ENCODE results near the gene FAM89B.

The FAM89B gene

DNA sequence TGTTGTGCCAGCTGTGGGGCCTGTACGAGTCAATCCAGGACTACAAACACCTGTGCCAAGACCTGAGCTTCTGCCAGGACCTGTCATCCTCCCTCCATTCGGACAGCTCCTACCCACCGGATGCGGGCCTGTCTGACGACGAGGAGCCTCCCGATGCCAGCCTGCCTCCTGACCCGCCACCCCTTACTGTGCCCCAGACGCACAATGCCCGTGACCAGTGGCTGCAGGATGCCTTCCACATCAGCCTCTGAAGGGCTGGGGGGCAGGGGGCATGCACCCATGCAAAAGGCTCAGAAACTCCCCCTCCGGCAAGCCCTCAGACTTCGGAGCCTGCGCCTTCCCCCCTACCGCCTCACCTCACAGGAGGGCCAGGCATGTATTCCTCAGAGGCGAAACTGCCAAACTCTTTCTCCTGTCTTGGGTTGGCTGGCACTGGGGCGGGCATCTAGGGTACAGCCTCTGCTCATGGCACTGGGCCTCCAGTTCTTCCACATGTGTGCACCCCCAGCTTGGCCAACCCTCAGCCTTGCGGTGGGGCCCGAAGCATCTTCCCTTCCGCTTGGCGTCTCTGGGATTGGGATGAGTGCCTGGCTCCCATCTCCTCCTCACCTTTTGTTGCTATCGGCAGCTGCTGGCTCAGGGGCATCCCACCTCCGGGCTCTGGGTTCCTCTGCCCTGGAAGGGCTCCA lies 1.2 kb downstream of the FAM89B start:
- no peak for DNase-seq (ENCODE audit: low spot score)

DNA sequence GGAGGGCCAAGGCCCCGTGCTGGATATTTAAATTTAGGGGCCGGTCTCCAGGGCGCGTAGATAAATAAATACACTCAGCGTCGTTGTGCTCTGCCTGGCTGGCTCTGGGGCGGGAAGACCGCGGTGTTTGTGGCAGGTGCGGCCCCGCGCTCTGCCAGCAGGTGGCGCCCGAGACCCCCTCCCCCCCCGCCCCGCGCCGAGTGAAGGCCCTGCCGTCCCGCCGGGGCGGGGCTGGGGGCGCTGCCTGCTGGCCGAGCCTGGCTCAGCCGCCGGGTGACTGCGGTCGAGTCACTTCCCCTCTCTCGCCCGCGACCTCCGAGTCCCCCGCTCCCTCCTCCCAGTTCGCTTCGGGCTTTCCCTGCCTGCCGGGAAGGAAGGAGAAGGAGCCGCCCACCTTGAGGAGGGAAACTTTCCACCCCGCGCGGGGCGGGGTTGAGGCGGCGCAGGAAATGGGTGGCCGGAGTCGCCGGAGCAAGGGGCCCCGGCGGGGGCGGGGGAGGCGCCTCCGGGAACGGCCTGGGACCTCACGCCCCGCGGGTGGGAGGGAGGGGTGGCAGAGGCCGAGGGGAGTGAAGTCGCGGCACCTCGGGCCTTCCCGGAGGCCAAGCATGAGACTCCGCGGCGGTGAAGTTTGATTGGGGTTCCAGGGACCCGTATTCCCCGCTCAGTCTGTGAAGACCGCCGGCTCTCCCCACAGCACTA lies 1.9 kb downstream of the FAM89B start:
- peak; percentile 72 for DNase-seq (ENCODE audit: low spot score)

DNA sequence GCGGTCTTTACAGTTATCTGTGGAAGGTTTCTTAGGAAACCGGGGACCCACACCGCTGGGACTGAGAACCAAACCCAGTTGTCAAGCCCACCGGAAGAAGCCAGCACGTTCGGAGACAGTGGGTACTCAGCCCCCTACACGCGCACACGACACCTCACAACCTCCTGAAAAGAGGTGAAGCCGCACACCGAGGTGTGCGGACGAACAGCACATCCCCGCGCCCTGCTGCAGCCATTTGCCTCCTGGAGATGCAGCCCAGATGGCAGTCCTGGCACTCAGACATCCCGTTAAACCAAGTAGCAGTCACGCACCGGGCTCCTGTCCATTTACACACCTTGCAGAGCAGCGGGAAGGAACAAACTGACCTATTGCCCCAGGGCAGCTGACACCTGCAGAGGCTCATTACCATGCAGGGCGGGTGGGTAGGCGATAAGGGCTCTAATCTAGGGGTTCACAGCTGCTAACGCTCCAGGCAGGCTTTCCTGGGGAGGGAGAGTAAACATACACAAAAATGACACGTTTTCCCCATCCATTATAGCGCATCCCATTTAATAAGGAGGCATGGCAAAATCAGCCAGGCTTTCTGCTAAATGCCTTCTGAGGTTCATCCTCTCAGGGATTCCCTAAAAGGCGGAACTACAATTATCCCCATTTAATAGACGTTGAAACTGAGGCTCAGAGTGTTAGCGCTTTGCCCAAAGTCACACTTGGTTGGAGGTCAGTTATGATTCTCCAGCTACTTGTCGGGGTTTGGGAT lies 2.7 kb downstream of the FAM89B start:
- no peak for DNase-seq (ENCODE audit: low spot score)

DNA sequence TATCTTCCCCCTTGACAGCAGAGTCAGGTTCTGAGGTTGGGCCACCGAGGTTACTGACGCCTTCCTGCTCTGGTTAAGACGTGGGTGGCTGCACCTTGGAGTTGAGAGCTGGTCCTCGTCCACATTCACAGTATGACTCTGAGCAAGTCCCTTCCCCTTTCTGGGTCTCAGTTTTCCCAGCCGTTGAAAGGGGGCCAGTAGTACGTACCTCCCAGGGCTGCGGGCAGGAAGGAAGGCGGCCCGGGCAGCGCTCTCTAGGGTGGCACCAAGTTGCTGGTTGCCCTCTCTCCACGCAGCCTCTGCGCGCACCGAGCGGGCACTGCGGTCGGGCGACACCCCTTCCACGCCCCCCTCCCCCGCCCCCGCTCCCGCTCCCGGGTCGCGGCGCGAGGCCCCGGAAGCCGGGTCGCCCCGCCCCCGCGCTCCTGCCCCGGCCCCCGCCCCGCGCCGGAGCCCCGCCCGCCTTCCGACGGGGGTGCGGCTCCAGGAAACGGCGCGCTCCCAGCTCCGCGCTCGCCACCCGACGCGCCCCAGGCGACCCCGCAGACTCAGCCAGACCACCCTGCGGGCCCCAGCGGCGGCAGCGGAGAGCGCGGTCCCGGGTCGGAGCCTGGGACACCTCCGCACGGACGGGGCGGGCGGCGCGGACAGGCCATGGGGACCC lies 3.4 kb downstream of the FAM89B start, which contains the start of gene EHBP1L1:
Gene EHBP1L1, plus strand, starts transcription at position 486 of the 664 bp plus-strand sequence. CDS start 250 bp downstream, outside the sequence.
- no peak for DNase-seq (ENCODE audit: low spot score)

DNA sequence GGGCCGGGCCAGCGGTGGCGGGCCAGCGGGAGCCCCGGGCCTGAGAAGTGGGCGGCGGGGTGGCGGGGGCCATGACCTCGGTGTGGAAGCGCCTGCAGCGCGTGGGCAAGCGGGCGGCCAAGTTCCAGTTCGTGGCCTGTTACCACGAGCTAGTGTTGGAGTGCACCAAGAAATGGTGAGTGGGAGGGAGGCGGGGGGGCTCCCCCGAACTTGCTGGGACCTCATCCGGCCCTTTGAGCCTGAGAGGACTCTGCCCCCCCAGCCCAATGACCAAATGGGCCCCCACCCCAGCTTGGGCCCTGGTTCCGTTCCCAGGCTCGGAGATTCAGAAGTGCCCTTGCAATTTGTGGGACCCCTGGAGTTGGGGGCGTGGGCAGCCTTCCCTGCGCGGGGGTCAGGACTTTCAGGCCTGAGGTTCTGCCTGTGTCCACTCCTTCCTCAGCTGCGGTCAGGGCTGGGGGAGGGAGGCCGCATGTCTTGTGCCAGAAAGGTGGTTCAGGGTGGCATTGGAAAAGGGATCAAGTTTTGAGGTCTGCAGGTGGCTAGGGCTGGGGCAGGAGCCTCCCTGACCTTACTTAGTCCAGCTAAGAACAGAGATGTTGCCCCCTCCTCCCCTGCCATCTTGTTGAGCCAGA lies 4.0 kb downstream of the FAM89B start:
- DNase-seq (ENCODE audit: low spot score), result no peak

DNA sequence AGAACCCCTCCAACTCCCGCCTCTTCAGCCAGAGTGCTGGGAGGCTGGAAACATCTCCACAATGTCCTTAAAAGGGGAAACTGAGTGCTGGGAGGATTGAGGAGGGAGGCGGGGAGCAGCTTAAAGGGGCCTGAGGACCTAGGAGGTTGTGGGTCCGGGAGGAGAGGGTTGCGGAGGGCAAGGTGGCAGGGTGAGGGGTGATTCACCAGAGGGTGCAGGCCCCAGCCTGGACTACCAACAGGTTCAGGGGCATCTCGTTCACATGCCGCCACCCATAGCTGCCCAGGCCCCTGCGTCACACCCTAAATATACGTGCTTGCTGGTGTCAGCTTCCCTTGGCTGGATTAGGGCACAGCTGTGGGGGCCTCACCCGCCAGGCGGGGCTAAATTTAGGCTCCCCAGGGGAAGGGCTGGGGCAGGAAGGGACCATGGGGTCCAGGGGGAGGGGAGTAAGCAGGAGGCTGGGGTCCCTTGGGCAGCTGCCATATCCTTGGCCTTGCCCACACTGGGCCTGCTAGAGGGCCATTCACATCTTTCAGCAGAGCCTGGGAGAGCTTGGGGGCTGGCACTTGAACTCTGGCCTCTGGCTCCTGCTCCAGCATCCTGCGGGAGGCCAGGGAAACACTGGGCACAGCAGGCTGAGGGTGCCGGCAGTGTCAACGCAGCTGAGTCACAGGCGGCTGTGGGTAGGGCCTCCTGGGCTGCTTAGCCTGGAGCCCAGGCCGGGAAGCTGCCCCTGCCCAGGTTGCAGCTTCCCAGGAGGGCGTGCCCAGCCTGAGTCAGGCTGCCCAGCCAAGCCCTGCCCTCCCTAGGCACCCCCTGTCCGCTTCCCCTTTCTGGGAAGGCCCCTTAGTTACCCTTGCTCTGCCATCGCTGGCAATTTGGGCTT lies 4.8 kb downstream of the FAM89B start:
- no peak for DNase-seq (ENCODE audit: low spot score)

DNA sequence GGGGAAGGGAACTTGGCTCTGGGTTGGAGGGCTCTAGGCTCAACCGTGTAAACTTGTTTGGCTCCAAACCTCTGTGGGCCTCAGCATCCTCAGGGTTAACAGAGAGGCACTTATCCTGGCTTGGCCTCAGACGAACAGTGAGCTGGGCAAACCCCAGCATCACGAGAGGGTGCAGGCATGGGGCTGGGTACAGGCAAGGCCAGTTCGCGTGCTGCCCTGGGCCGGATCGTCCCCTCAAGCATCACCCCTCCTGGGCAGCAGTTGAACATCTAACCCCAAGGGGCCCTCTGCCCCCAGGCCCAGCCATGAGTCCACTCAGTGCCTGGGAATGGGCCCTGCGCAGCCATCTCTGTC lies 5.4 kb downstream of the FAM89B start:
- DNase-seq (ENCODE audit: low spot score), result no peak

DNA sequence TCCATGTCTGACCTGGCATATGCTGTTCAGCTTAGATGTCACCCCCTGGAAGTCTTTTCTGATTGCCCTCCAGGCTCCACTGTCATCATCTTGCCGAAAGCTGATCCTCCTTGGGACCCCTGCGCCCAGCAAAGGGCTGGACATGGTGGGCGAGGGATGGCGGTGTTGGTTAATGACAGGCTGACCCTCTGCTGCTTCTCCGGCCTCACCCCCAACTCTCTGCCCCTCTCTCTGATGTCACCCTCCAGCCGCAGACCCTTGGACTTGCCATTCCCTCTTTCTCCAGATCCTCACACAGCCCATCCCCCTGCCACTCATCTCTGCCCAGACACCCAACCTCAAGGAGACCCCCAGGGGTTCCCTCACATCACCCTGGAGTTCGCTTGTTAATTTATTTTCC lies 5.8 kb downstream of the FAM89B start:
- no peak for DNase-seq (ENCODE audit: low spot score)

DNA sequence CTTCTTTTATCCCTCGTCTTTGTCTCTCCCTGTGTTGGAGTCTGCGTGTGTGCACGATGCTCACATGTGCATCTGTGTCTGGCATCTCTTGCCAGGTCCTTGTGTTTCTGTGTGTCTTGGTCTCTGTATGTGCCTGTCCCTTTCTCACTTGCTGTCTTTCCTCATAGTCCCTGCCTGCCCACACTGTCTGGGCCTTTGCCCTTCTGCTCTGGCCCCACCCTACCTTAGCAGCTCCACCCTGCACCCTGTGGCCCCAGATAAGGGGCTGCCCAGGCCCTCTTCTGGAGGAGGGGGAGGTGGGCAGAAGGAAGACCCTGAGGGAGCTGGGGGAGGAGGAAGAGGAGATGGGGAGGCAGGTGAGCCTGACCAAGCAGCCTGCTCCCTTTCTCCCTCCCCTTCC lies 6.3 kb downstream of the FAM89B start:
- DNase-seq (ENCODE audit: low spot score), result no peak

DNA sequence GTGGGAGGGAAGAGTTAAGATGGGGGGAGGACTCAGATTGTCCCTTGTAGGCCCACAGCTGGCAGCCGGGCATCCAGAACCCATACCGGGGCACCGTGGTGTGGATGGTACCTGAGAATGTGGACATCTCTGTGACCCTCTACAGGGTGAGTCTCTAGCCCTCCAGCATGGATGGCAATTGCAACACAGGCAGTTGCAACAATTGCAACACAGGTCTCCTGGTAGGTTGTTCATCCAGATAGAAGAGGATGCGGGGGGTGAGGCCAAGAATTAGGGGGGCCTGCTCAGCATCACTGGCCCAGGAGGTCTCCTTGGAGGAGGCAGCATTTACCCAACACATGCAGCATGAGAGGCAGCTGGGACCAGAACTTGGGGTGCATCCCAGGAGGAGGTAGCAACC lies 7.0 kb downstream of the FAM89B start:
- no peak for DNase-seq (ENCODE audit: low spot score)

DNA sequence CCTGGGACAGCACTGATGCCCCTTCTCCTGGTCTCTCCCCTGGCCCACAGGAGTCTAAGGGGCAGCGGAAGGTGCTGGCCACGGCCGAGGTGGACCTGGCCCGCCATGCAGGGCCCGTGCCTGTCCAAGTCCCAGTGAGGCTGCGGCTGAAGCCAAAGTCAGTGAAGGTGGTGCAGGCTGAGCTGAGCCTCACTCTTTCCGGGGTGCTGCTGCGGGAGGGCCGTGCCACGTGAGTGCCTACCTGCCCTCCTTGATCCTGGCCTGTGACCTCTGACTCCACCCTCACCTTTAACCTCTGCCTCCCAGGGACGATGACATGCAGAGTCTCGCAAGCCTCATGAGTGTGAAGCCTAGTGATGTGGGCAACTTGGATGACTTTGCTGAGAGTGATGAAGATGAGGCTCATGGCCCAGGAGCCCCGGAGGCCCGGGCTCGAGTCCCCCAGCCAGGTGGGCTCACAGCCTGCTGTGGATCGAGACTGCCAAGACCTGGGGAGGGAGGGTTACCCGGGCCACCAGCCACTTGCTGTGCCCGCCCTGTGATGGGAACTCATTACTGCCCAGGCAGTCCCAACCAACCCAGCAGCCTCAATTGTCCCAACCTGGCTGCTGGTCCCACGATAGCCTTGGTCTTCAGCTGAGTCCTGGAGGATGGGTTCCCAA lies 7.8 kb downstream of the FAM89B start:
- no peak for DNase-seq (ENCODE audit: low spot score)

DNA sequence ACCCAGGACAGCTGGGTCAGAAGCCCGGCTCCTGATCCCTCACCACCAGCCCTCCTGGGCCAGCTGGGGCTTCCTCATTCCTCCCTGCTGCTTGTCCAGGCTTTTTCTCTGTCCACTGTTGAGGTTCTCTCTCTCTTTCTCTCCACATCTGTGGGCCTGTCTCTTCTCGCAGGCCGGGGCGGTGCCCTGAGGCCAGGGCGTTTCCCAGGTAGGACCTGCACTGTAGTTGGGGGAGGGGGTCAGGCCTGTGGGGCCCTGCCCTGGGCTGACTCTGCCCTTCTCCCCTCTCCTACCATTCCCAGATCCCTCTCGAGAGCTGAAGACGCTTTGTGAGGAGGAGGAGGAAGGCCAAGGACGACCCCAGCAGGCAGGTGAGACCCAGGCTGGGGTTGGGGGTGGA lies 8.4 kb downstream of the FAM89B start:
- no peak for DNase-seq (ENCODE audit: low spot score)

DNA sequence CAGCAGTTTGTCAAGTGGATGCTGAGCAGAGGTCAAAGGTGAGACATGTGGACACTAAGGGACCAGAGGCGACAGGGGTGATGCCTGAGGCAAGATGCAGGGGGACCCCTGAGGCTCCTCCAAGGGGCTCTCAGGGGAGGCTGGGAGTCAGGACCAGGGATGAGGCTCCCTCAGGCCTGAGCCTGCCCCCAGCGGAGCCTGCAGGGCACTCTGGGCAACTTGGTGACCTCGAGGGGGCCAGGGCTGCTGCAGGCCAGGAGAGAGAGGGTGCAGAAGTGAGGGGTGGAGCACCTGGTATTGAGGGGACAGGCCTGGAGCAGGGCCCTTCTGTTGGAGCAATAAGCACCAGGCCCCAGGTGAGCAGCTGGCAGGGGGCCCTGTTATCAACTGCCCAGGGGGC lies 9.6 kb downstream of the FAM89B start:
- DNase-seq (ENCODE audit: low spot score), result no peak

DNA sequence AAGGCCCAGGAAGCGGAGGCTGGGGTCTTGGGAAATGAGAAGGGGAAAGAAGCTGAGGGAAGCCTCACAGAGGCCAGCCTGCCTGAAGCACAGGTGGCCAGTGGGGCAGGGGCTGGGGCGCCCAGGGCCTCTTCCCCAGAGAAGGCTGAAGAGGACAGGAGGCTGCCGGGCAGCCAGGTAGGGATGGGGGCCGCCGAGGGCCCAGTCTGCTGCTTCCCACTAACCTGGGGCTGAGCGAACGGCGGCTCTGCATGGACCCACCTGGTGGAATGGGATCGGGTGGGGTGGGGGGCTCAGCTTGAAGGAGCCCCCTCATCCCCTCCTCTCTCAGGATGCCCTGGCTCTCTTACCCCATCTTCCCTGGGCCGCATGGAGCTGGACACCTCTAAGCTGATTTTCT lies 11.3 kb downstream of the FAM89B start:
- no peak for DNase-seq (ENCODE audit: low spot score)

DNA sequence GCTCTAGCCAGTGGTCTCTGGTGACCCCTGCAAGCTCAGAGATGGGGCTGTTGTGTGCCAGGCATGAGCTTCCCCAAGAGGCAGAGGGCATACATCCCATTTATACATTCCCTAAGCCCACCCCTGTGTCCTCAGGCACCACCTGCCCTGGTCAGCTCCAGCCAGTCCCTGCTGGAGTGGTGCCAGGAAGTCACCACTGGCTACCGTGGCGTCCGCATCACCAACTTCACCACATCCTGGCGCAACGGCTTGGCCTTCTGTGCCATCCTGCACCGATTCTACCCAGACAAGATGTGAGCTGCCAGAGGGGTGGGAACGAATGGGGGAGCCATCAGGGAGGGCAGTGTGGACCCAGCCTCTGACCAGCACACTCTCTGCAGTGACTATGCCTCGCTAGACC lies 11.8 kb downstream of the FAM89B start:
- DNase-seq (ENCODE audit: low spot score), result no peak

DNA sequence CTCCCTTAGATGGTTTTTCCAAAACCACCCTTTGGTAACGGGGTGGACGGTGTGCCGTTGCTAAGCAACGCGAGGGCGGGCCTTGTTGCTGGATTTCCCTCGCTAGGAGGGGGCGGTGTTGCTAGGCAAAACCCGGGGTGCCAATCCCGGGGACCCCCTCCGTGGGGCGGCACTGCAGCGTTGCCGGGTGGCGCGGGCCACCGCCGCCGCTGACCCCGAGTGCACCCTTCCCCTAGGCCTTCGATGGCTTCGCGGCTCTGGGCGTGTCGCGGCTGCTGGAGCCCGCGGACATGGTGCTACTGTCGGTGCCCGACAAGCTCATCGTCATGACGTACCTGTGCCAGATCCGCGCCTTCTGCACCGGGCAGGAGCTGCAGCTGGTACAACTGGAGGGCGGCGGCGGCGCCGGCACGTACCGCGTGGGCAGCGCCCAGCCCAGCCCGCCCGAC lies 12.4 kb downstream of the FAM89B start:
- no peak for DNase-seq (ENCODE audit: low spot score)

DNA sequence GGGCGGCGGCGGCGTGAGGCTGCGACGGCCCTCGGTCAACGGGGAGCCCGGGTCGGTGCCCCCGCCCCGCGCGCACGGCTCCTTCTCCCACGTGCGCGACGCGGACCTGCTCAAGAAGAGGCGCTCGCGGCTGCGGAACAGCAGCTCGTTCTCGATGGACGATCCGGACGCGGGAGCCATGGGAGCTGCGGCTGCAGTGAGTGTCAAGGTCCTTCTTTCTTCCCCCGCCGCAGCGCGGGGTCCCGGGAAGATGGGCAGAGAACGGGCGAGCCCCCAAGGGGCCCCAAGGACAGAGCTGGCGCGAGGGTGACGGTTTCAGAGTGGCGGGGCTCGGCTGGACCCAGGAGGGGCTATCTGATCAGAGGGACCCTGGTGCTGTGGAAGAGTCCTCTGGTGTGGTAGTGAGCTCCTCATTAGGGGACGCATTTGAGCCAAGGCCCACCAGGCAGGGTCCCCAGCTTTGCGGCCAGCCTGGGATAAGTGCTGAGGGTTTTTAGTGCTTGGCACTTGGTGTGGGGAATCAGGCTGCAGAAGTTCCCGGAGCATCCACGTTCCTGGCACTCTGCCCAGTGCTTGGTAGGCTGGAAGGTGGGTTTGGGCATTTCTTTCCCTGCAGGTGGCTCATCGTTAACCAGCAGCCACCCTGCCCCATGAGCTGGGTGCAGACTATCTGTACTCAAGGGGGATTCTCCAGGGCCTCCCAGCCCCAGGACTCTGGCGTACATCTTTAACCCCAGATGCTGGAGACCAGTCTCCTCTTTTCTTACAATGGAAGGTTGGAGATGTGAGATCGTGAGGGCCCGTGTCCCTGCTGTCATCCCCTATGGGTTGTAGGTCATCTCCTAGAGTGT lies 13.3 kb downstream of the FAM89B start:
- DNase-seq (ENCODE audit: low spot score), result no peak

DNA sequence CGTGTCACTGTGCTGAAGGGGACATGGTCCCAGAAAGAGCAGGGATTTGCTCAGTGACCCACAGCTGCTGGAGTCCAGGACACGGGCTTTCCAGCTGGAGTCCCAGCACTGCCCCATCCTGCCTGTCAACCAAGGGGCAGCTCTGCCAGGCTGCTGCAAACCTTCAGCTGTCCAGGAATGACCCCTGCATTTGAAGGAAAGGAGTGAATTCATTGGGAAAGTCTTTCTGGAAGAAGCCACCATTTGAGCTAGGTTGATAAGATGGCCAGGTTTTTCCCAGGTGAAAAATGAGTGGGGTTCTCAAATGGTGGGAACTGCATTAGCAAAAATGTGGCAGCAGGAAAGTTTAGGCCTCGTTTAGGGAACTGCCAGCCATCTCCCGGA lies 13.9 kb downstream of the FAM89B start:
- no peak for DNase-seq (ENCODE audit: low spot score)

DNA sequence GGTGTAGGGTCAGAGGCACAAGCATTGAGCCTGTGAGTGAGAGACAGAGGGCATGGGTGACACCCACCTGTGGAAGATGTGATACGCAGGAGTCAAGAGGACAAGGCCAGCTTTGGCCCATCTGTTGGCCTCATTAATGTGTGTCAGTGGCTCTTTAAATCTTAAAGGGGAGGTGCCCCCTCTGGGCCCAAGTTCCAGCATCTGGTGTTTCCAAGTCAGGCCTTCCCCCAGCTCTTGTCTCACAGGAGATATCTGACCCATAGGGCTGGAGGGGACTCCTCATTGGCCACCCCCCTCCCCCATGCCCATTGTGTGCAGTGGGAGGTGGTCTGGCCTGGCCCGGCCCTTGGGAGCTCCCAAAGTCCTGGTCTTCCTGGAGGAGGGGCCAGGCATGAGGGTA lies 14.3 kb downstream of the FAM89B start:
- no peak for DNase-seq (ENCODE audit: low spot score)

All from putamen (tissue), 1 donor.